Fibroblast of villous mesenchyme (primary cell): ENCODE measurements around the gene RBP2. TPM values are rescaled to one million over a fixed set of nuclear protein-coding genes. Genes with fewer than 3 reads are reported as not detected.

Source experiments
- DNase-seq: peaks from one replicate; pipeline ENCODE4 v3.0.0-alpha.2; 2010; ENCODE audit warnings: low read depth
- H3K4me3 ChIP-seq: 2 replicates; pipeline ENCODE4 v1.5.1; 2011; ENCODE audit warnings: low read depth, mild to moderate bottlenecking, low read length
- total RNA-seq: library from RNA; depleted of rRNA; stranded (reverse); fragments of >200 nt; gene quantifications from 2 replicates; pipeline ENCODE4 v1.2.3, GENCODE V29; 2012
- TF ChIP-seq, protein P1 (sequence below): IDR thresholded peaks from 2 replicates; pipeline ENCODE4 v1.5.1; 2012; ENCODE audit warnings: low read depth, mild to moderate bottlenecking, low read length; ENCODE audit not compliant: insufficient read depth

RBP2 gene
- total RNA-seq, 1 donor, result not detected

DNA sequence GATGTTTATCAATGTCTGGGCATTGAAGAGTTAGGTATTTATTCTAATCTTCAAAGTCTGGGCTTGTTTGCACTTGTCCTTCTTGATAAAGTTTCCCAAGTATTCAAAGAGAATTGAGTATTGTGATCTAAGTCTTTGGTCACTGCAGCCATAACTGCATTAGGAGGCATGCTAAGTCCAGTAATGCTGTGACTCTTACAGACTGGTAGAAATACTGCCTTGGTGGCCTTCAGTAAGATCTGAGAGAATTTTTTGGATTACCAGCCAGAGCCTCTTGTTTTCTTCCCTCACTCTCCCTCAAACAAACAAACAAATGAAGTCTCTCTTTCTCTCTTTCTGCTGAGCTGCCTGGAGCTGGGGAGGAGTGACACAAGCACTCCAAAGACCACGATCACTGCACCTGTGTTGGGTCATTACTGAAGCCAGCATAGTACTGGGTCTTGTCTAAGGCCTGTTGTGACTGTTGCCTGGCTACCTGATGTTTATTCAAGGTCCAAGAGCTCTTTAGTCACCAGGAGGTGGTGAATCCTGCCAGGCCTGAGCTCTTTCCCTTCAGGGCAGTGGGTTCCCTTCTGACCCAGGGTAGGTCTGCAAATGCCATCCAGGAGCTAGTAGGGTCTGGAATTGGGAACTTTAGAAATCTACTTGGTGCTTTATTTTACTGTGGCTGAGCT lies 14.8 kb upstream of the RBP2 start:
- no peak overlapping the region for H3K4me3 ChIP-seq
- DNase-seq, result no peak
- TF ChIP-seq, protein P1, sequence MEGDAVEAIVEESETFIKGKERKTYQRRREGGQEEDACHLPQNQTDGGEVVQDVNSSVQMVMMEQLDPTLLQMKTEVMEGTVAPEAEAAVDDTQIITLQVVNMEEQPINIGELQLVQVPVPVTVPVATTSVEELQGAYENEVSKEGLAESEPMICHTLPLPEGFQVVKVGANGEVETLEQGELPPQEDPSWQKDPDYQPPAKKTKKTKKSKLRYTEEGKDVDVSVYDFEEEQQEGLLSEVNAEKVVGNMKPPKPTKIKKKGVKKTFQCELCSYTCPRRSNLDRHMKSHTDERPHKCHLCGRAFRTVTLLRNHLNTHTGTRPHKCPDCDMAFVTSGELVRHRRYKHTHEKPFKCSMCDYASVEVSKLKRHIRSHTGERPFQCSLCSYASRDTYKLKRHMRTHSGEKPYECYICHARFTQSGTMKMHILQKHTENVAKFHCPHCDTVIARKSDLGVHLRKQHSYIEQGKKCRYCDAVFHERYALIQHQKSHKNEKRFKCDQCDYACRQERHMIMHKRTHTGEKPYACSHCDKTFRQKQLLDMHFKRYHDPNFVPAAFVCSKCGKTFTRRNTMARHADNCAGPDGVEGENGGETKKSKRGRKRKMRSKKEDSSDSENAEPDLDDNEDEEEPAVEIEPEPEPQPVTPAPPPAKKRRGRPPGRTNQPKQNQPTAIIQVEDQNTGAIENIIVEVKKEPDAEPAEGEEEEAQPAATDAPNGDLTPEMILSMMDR, result no peak

DNA sequence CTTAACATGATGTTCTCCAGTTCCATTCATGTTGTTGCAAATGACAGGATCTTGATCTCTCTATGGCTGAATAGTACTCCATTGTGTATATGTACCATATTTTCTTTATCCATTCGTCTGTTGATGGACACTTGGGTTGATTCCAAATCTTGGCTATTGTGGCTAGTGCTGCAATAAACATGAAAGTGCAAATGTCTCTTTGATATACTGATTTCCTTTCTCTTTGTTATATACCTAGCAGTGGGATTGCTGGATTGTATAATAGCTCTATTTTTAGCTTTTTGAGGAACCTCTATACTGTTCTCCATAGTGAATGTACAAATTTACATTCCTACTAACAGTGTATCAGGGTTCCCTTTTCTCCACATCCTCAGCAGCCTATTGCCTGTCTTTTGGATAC lies 5.9 kb upstream of the RBP2 start:
- no peak overlapping the region for H3K4me3 ChIP-seq
- DNase-seq, result no peak
- TF ChIP-seq, protein P1, result no peak

DNA sequence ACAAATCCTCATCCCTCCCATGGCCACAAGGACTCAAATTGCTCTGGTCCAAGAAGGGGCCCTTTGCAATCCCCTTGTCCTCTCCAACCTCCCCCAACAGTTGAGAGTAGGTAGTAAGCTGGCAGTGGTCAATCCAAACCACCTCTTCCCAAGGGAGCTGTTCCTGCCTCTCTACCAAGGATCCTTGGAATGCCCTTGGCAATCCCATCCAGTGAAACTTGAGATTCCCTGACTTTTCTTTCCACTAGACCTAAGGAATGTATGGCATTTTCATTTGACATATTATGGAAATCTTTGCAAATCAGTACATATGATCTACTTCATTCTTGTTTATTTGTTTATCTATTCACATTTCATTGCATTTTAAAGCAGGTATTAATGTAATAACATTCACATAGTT lies 4.8 kb upstream of the RBP2 start:
- H3K4me3 ChIP-seq, result no peak overlapping the region
- DNase-seq, result no peak
- TF ChIP-seq, protein P1, result no peak

DNA sequence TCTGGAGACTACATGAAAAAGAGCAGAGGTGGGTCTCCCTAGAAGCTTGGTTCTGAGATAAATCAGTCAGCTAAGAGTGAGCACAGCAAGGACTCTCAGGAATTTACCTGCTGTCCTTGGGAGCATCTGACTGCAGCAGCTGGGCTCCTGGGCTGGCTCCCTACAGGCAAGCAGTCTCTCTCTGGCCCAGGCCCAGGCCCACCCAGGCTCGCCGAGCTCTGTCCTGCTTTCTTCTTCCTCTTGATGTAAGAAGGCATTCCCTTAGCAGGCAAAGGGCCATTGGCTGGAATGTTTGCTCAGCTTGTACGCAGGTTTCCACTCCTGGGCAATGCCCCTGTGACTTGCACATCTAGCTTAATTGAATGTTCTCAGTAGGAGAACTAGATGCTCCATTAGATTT lies 4.3 kb upstream of the RBP2 start:
- TF ChIP-seq, protein P1, result no peak
- no peak for DNase-seq
- H3K4me3 ChIP-seq, result no peak overlapping the region

DNA sequence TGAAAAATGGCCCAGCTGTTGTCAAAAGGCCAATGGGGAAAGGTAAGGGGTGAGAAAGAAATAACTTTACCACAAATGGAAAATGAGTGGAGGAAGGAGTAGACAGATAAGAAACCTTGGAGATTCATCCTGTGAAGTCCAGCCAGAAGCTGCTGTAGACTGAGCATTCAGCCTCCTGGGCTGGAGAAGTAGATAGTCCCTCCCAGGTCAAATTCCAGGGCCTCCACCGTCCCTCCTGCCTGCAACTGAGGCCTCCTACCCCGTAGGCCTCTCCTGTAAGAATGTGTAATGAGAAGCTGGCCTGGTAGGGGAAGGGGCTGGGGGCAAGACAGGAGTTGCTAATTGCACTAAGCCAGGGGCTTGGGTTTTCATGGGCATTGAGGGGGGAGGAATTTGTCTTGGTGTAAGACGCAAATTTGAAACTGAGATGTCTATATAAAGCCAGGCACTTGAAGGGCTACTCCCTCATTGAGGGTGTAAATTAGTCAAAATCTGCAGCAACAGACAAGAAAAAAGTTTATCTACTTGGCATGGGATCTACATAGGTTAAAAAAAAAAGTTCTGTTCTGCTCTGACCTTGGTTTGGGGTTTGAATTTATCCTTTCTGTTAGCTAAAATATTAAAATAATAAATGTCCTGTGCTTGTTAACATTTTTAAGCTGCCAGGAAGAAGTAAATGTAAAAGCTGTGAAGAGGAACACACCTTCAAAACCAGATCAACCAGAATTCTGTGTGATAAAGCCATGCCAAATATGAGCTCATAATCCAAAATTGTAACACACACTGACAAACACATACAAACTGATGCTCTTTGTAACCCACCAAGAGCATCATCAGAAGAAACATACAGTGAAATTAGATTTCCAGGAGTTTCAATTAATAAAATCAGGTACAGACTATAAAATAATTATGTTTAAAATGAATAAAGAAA lies 1.7 kb upstream of the RBP2 start:
- TF ChIP-seq, protein P1, result no peak
- no peak overlapping the region for H3K4me3 ChIP-seq
- no peak for DNase-seq

DNA sequence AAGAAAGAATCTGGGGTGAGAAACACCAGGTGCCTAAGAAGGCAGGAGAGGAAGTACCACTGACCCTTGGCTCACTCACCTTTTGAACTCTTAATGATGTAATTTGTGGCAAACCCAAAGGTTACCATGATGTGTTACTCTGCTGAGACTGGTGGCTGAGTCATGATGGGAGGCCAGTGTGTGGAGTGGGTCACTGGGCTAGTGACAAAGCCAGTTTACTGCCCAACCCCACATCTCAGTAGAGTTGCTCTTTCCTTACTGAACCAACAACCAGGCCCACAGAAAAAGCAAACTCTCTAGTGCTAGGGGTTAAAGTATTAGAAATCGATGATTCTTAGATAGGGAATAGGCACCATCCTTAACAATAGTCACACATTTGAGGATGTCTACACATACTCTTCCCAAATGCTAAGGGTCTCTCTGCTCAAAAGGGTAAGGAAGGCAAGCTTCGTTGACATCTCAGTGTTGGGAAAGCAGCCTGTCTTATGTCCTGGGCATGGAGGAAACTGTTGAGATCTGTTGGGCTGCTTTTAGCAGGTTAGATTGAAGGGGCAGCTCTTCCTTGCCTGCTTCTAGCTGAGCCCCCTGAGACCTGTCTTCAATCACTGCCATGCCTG lies 3.1 kb downstream of the RBP2 start:
- no peak overlapping the region for H3K4me3 ChIP-seq
- peak; percentile 13 for DNase-seq
- TF ChIP-seq, protein P1, result no peak
